Heart right ventricle (tissue), 16 donors: ENCODE data around the gene PCBP4. TPM values are rescaled to one million over a fixed set of nuclear protein-coding genes. Genes with fewer than 3 reads are reported as not detected.

Source experiments
- ATAC-seq, 8 donors: fragments of 200-7000 bp; cut with Tn5 transposase; one replicate each; pipeline ENCODE4 v1.9.1; 2020; ENCODE audit warnings: mild to moderate bottlenecking in 8 of 8, moderate library complexity in 8 of 8, moderate number of reproducible peaks in 1 of 8
- DNase-seq, 2 donors: peaks; one replicate each; pipeline ENCODE4 v3.0.0-alpha.2; 2020
- H3K27ac ChIP-seq, 10 donors: fragments of 200-600 bp; sonication (generic) in 2 of 10; one replicate each; pipeline versions ENCODE4 v1.5.0 to v1.8.0; 2020 to 2022; ENCODE audit warnings: mild to moderate bottlenecking in 3 of 10
- H3K27me3 ChIP-seq, 7 donors: fragments of 200-600 bp; one replicate each; pipeline ENCODE4 v1.8.0; 2021 to 2022; ENCODE audit warnings: mild to moderate bottlenecking in 2 of 7
- H3K36me3 ChIP-seq, 9 donors: fragments of 200-600 bp; sonication (generic) in 1 of 9; one replicate each; pipeline versions ENCODE4 v1.5.0 to v1.8.0; 2020 to 2022; ENCODE audit warnings: mild to moderate bottlenecking in 2 of 9
- H3K4me1 ChIP-seq, 9 donors: fragments of 200-600 bp; sonication (generic) in 1 of 9; one replicate each; pipeline versions ENCODE4 v1.5.0 to v1.8.0; 2020 to 2022; ENCODE audit warnings: mild to moderate bottlenecking in 4 of 9
- H3K4me3 ChIP-seq, 10 donors: fragments of 200-600 bp; sonication (generic) in 2 of 10; one replicate each; pipeline versions ENCODE4 v1.5.0 to v1.8.0; 2020 to 2022; ENCODE audit warnings: mild to moderate bottlenecking in 7 of 10, moderate library complexity in 2 of 10
- H3K9me3 ChIP-seq, 11 donors: fragments of 200-600 bp in 10 of 11; sonication (generic) in 2 of 11; one replicate each; pipeline versions ENCODE4 v1.5.0 to v1.8.0; 2013 to 2022; ENCODE audit warnings: mild to moderate bottlenecking in 2 of 11, control low read depth in 1 of 11, moderate library complexity in 1 of 11
- WGBS, 2 donors: extraction: QIAGEN DNeasy Blood & Tissue Kit; methylation state at CpG; one replicate each; pipeline ENCODE4 v1.1.7; 2013; ENCODE audit warnings: inconsistent platforms in 1 of 2; 5-methylcytosine and 5-hydroxymethylcytosine counted together
- intact Hi-C, 10 donors: fragments of 100-400 bp; cut with DNase I; formaldehyde crosslinking; loops; one replicate each; pipeline versions ENCODE4 v1.11.1 to v1.14.2; 2022
- polyA plus RNA-seq, 2 donors: library from polyadenylated mRNA; stranded (reverse); fragments of 200-250 nt; gene quantifications; one replicate each; pipeline ENCODE4 v1.2.3, GENCODE V29; 2013
- total RNA-seq, 10 donors: library from RNA; stranded (reverse); fragmentation: NEBNext Ultra II Directional in 3 of 10; extraction: Animal tissue kit (Norgen Biotek cat#: 25700) in 3 of 10; gene quantifications; one replicate each; pipeline versions ENCODE4 v1.2.1 to v1.2.4, GENCODE V29; 2021 to 2023
- TF ChIP-seq, protein P1 (sequence below), 9 donors: fragments of 200-600 bp; sonication (generic) in 2 of 9; IDR thresholded peaks; one replicate each; pipeline versions ENCODE4 v1.5.0 to v1.8.0; 2021 to 2022; ENCODE audit warnings: antibody characterized with exemption in 9 of 9, mild to moderate bottlenecking in 5 of 9, moderate library complexity in 1 of 9
- donor health status: Arrhythmogenic right ventricular cardiomyopathy.
- donor health status: ischemic (EF 13 %, LVEDD 7.1; RV severe dilation, severe dysfunction).
- donor health status: healthy with polysubstance abuse.
- donor health status: DM: no; HTN: yes; CAD: no.
- donor health status: DM: no; HTN: no; CAD: no.
- donor health status: ischemic (EF 25% LVEDD 6.9; RV normal size, moderate dysfunction).
- donor health status: ischemic (EF 25% LVEDD 5.7; RV mildly dilated, moderate dysfunction).
- donor health status: healthy.
- donor health status: DM: yes; HTN: yes; CAD: no.
- donor health status: Ischemic cardiomyopathy.
- donor health status: ischemic (EF 35%, LVEDD 5.7; RV mildly dilated, moderate dysfunction).
- donor health status: nonischemic (EF 11% LVEDD 7.7; RV severe dilation, severe dysfunction).
- donor health status: DM: yes; HTN: yes; CAD: no.
- donor health status: PGD.
- donor health status: ischemic (EF 29% LVEDD 5.4; RV normal size, mild dysfunction).
- donor health status: nonischemic (EF 23%, LVEDD 6.1; RV moderate dilation, normal function).

PCBP4 gene
- total and polyA plus RNA-seq, 12 donors = 55.1 to 123 (median 62.2) TPM

DNA sequence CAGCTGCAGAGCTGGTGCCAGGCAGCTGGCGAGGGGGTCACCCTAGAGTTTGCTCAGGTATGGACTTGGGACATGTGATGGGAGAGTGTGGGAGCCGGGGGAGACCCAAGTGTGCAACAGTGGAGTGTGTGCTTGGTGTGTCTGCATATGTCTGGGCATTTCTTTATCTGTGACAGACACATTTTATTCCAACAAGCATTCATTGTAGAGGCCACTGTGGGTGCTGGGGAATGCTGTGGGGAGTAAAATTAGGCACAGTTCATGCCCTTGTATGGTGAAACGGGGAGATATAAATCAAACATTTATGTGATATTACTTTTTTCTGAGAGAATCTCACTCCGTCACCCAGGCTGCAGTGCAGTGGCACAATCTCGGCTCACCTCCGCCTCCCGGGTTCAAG lies 20.3 kb upstream of the PCBP4 start:
- TF ChIP-seq, protein P1, sequence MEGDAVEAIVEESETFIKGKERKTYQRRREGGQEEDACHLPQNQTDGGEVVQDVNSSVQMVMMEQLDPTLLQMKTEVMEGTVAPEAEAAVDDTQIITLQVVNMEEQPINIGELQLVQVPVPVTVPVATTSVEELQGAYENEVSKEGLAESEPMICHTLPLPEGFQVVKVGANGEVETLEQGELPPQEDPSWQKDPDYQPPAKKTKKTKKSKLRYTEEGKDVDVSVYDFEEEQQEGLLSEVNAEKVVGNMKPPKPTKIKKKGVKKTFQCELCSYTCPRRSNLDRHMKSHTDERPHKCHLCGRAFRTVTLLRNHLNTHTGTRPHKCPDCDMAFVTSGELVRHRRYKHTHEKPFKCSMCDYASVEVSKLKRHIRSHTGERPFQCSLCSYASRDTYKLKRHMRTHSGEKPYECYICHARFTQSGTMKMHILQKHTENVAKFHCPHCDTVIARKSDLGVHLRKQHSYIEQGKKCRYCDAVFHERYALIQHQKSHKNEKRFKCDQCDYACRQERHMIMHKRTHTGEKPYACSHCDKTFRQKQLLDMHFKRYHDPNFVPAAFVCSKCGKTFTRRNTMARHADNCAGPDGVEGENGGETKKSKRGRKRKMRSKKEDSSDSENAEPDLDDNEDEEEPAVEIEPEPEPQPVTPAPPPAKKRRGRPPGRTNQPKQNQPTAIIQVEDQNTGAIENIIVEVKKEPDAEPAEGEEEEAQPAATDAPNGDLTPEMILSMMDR (IDR thresholded peaks at IDR 0.05) = no peak
- H3K36me3 ChIP-seq = peaks cover 0 to 16% (median 0%) of the 10 kb centered on the region in 9 donors
- DNase-seq = no peak
- WGBS, 2 donors = 93 to 94% methylated on average over 7 of the region's 7 CpGs
- H3K9me3 ChIP-seq = no peaks in the 10 kb centered on the region
- no peak overlapping the region for H3K4me3 ChIP-seq
- peaks cover 9 to 37% (median 21%) of the 10 kb centered on the region in 9 donors for H3K4me1 ChIP-seq
- H3K27me3 ChIP-seq = no peaks in the 10 kb centered on the region
- intact Hi-C loops = no loop called here
- H3K27ac ChIP-seq = no peak overlapping the region
- ATAC-seq = no peak

DNA sequence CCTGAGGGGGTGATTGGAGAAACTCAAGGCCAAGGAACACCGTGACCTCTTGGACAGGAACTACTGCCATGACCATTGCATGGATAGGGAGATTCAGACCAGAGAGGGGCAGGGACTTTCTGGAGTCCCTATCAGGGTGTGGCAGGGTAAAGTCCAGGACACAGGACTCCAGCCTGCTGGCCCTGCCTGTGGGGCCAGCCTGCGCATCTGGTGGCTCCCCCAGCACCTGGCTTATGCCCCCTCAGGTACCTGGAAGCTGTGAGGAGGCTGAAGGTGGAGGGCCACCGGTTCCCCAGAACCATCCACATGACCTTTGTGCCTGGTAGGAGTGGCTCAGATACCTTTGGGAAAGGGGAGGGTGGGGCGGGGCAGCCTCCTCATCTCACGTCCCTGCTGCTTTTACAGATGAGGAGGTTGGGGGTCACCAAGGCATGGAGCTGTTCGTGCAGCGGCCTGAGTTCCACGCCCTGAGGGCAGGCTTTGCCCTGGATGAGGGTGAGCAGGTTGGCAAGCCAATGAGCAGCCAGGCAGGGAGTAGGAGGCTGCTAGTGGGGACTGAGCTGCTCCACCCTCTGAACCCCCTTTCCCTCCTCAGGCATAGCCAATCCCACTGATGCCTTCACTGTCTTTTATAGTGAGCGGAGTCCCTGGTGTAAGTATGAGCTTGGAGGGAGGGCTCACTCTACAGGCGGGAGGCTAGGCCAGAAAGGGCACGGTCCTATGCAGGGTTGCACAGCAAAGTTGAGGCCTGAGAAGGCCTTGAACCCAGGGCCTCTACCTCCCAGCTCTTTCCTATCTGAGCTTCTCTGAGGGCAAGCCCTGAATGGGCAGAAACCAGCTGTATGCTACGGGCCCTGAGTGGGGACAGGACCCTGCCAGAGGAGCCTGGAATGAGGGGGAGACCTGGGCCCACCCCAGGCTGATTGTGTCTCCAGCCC lies 19.0 kb upstream of the PCBP4 start:
- H3K4me3 ChIP-seq = no peak overlapping the region
- ATAC-seq = no peak
- H3K27me3 ChIP-seq = no peaks in the 10 kb centered on the region
- peaks cover 0 to 3% (median 0%) of the 10 kb centered on the region in 9 donors for H3K36me3 ChIP-seq
- TF ChIP-seq, protein P1 (IDR thresholded peaks at IDR 0.05) = no peak
- intact Hi-C loops = no loop called here
- no peak for DNase-seq
- H3K9me3 ChIP-seq = no peaks in the 10 kb centered on the region
- H3K4me1 ChIP-seq = peaks cover 9 to 50% (median 33%) of the 10 kb centered on the region in 9 donors
- no peak overlapping the region for H3K27ac ChIP-seq
- WGBS, 2 donors = 84 to 90% methylated on average over 12 of the region's 12 CpGs

DNA sequence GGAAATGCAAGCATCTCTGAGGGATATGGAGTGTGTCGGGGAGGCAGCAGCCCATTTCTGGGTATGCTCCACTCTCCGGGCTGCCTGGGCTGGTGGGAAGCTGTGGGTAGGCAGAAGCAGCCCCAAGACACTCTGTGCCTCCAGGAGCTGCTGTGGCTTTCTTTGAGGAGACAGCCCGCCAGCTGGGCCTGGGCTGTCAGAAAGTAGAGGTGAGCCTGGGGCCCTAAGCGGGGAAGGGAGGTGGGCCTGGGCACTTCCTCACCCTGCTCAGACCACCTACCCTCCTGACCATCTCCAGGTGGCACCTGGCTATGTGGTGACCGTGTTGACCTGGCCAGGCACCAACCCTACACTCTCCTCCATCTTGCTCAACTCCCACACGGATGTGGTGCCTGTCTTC lies 17.8 kb upstream of the PCBP4 start:
- no peaks in the 10 kb centered on the region for H3K9me3 ChIP-seq
- H3K4me1 ChIP-seq = peaks cover 9 to 49% (median 37%) of the 10 kb centered on the region in 9 donors
- no peaks in the 10 kb centered on the region for H3K27me3 ChIP-seq
- ATAC-seq (no peak), DNase-seq (no peak)
- intact Hi-C loops = no loop called here
- peaks cover 0 to 4% (median 0%) of the 10 kb centered on the region in 9 donors for H3K36me3 ChIP-seq
- TF ChIP-seq, protein P1 (IDR thresholded peaks at IDR 0.05) = no peak
- H3K4me3 ChIP-seq = no peak overlapping the region
- WGBS, 2 donors = 86 to 93% methylated on average over 6 of the region's 6 CpGs
- no peak overlapping the region for H3K27ac ChIP-seq

DNA sequence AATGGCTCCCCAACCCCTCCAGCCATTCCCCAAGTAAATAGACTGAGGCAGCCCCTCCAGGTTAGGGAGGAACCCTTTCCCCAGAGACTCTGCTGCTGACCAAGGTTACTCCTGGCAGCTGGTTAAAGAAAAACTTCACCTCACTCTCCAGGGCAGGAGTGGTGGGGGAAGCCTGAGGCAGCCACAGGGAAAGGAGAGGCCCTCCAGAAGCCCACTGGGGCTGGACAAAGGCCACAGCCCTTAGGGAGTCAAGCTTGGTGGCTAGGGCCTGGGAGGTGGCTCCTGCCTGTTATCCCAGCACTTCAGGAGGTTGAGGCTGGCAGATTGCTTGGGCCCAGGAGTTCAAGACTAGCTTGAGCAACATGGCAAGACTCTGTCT lies 17.0 kb upstream of the PCBP4 start:
- TF ChIP-seq, protein P1 (IDR thresholded peaks at IDR 0.05) = no peak
- Histone ChIP-seq H3K9me3 (no peaks in the 10 kb centered on the region), H3K27ac (peak overlapping the region; percentile 76 to 98 (median 95)), H3K4me1 (peaks cover 9 to 41% (median 32%) of the 10 kb centered on the region in 9 donors), H3K36me3 (peaks cover 0 to 4% (median 0%) of the 10 kb centered on the region in 9 donors), H3K27me3 (no peaks in the 10 kb centered on the region), H3K4me3 (peak overlapping the region in 2 of 10 donors; percentile 61 to 69)
- DNase-seq = no peak
- intact Hi-C loops = loop anchor here in 1 of 10 donors (5.0 kb wide), 1 partner anchor 42 kb away; the partner anchor contains the start of genes PARP3 and RRP9
- no peak for ATAC-seq
